Stimulated activated naive CD4-positive, alpha-beta T cell treated with Interleukin-2 at 50 U/mL for 16 hours (primary cell): ENCODE results near the gene HDAC7.

Source experiments
- DNase-seq: peaks from one replicate; lab custom pipeline; 2025; lab: John Stamatoyannopoulos, UW

HDAC7 gene

DNA sequence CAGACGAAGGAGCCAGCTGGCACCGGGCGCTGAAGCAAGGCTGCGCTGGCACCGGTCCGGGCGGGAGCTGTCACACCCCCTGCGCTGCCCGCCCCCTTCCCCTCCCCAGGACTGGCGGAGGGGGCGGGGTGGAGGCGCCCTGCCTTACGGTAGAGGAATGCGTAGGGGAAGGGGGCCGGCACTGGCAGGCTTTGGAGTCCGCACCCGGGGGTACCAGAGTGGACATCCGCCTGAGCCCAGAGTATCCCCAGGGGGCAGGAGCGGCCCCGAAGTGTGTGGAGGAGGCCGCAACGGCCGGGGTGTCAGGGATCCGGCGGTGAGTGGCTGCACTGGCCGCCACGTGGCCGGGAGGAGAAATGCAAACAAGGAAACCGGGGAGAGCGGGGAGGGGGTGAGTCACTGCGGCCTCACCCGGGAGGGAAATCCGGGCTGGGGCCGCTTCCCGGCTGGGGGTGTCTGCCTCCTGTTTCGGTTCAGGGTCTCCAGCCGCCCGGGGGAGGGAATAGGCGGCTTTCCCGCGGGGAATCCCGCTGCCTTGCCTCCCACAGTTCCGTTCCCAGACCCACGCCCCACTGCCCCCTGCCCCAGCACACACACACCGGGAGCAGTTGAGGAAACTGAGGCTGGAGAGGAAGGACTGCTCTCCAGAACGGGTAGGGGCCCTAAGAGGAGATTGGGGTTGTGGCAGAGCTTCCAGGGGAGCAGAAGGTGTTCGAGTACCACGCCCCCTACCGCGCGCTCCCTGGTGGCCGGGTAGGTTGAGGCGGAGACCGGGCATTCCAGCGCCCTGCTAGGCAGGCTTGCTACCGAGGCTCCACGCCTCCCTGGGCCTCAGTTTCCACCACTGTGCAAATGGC is 60.6 kb downstream of the HDAC7 start, which contains the start of gene RAPGEF3:
TSS of gene RAPGEF3 (minus strand) at position 47 of the 857 bp plus-strand sequence. CDS start 324 bp downstream, outside the sequence.
- peak; percentile 59 for DNase-seq

DNA sequence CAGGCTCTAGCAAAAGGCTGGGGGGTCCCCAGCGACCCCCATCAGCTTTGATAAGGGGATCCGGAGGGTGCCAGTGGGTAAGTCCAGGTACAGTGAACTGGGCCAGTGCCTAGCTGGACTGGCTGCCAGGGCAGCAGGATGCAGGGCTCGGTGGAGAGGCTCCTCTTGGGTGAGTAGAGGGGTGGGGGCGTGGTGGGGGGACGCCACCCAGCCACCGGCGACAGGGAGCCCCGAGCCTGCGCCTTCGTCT is 61.2 kb downstream of the HDAC7 start:
- DNase-seq: no peak

DNA sequence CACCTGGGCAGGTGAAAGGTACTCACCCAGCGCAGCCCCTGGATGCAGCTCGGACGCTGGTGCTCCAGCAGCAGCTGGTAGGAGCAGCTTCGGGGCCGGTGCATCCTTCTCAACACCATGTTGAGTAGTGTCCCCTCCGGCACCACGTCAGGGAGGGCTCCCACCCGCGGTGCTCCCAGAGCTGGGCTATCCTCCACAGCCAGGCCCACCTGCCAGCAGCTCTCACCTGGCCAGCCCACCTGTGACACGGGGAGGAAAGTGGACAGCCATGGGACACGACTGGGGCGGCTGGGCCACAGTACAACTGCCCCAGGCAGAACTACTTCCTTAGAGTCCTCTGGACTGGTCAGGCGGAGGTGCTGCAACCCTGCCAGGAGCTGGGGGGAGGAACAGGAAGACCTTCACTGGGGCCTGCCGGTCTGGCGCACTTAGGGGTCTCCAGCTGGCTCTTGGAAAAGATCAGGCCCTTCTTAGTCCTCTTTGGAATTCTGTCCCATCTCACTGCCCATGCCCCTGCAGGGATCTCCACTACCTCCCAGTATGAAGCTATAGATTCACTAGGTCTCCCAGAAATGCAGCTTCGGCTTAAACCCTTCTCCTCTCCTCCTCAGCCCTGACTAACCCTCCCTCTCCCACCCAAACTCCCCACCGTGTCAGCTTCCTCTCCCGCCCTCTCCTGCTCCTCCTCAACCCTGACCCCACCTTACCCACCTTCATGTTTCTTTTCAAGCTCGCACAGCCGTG is 61.7 kb downstream of the HDAC7 start:
- DNase-seq: no peak

DNA sequence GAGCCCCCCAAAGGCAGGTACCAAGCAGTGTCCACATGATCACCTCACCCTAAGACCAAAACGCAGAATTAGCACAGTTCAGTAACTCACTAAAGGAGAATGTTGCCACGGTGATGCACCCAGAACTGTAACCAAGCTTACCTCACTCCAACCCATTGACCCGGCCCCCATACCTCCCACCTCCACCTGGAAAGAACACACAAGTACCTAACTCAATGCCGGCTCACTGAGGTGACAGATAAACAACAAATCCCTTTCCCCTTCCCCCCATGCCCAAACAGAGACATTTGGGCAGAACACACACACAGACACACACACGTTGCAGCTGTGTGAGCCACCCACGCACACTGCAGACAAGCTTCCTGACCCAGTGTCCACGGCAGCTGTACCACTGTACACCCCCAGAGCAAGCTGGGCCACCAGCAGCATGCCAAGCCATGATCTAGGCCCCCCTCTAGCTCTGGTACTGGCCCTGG is 62.3 kb downstream of the HDAC7 start:
- DNase-seq: no peak

DNA sequence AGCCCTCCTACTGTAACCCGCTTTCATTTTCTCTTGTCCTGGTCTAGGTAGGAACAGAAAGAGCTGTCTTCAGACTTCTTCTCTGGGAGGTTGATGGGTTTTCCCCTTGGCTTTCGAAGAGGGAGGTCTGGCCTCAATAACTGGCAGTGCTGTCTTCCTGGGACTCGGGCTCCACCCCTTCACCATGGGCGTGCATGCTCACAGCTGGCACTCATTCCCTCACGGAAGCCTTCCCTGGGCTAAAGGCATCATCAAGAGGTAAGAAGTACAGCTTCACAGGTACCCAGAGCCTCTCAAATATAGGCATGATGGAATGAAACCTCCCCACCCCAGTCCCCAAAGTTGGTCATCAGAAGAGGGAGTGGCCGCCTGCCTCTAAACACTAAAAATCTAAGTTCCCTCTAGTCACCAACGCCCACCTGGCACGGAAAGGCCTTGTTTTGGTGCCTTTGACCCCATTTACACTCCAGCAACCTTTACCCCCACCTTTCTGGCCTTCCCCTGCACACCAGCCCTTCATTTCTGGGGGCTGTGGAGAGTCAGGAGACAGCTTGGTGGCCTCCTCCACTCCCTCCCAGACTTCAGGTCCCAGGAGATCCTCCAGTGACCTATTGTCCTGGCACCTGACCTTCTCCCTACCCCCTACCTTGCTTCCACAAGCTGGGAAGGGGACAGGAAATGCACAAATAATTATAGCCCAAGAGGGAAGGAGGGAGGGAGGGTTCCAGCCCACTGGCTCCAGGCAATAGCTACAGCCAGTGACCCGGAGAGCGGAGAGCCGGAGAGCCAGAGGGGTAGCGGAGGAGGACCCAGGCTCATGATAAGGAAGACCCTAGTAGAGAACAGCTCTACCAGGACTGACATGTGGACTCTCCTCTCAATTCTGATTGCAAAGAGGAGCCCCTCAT is 63.8 kb downstream of the HDAC7 start:
- peak; percentile 59 for DNase-seq

DNA sequence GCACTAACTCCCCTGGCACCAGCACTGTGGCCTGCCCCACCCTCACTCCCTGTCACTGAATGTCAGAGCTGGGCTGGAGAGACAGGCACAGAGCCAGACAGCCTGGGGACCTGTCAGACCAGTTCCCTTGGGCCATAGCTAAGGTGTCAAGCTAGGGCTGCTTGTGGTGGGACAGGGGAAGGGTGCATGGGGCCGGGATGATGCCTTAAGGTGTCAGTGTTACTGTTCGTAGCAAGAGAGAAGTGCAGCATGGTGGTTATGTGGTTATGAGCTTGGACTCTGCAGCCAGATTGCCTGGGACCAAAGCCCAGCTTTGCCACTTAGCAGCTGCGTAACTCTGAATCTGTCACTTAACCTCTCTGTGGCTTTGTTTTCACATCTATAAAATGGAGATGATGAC is 64.8 kb downstream of the HDAC7 start:
- DNase-seq: no peak

DNA sequence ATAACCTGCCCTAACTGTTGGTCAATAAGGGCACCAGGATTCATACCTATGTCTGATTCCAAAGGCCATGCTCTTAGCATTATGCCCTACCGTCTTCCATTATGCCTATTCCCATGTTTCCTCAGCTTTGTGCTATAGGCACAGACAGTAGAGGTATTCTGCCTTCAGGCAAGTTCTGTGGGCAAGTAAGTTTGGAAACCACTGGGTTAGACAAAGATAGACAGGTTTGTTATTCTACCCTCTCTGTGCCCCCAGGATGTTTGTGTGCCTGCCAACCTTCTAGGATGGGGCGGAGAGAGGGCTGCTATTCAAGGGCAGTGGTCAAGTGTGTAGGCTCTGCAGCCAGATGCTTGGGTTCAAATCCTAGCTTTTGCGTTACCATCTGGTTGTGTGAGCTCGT is 65.6 kb downstream of the HDAC7 start:
- no peak for DNase-seq

DNA sequence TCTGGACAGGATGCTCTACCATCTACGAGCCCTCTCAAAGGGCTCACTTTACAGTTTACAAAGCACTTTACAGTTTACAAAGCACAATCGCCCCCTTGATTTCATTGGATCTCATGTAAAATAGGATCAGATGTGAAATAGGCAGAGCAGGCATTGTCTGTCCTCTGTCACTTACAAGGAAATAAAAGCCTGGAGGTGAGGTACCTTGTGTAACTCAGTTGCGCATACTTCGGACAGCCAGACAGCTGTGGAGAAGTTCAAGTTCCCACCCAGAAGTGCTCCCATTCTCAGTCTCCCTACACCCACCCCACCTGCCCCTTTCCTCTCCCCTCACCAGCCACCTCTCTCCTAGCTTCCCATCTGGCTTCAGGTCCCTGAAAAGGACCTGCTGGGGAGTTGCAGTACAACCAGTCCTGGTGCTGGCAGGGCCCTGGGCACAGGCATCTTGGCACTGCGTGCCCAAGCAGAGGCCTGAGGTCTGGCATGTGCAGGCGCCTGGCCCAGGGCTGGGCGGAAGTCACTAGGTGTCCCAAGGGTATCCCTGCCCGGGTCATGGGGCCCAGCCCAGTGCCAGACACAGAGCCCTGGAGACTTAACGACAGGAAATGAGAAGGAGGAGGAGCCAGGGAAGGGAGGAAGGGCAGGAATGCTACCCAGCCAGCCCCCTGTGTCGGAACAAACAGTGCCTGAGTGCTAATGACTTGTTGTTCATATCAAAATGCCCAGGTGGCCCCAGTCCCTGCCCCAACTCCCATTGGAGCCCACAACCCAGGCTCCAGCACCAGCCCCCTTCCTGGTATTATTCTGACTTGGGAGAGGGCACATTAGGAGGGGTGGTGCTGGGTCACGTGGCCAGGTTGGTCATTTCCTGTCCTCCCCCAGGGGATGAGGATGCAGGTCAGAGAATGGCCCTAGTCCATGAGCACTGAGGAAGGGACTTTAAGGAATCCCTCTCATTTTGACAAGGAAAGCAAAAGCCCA is 66.4 kb downstream of the HDAC7 start:
- no peak for DNase-seq

DNA sequence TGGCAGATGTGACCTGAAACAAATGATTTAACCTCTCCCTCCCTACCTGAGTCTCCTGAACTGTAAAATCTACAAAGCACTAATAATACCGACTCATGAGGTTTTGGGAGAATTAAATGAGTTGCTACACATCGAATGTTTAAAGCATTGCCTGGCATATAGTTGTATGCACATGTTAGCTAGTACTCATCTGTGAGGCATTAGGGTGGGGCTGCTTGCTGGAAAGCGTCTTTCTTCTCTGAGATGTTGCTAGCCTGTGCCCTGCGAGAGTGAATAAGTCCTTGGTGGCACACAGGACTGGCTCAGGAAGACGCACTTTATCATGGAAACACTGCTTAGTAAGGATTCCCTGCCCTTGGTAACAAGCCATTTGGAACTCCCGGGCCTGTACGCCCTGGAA is 67.2 kb downstream of the HDAC7 start:
- DNase-seq: no peak

DNA sequence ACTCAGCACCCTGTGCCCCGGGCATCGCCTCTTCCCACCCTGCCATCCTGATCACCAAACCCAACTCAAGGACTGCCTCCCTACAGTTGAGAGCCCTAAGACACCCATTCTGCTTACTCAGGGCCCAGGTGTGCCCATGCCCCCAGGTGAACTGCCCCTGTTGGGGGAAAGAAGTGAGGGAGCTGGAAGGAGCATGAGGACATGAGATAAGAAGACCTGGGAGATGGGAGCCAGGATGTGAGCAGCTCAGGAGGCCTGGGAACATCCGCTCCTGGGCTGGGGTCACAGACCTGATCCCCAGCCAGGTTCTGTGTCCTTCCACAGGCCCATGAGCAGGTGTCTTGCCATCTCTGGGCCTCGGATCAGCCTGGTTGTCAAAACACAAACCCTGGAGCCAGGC is 67.6 kb downstream of the HDAC7 start:
- no peak for DNase-seq

DNA sequence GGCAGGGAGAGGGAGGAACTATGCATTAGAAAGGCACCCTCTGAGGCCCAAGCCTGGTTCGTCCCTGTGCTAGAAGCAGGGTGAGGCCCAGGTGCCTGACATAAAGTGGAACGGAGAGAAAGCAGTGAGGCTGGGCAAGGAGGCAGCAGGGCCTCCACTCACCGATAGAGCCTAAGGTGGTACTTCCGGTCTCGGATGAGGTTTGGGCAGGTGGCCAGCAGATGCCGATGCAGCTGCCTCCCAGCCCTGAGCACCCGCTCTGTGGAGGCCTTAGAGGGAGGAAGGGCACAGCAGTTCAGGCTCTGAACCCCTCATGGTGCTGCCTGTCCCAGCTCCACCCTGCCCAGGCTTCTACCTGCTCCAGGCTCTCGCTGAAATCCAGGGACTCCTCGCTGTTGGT is 68.1 kb downstream of the HDAC7 start:
- DNase-seq: no peak

DNA sequence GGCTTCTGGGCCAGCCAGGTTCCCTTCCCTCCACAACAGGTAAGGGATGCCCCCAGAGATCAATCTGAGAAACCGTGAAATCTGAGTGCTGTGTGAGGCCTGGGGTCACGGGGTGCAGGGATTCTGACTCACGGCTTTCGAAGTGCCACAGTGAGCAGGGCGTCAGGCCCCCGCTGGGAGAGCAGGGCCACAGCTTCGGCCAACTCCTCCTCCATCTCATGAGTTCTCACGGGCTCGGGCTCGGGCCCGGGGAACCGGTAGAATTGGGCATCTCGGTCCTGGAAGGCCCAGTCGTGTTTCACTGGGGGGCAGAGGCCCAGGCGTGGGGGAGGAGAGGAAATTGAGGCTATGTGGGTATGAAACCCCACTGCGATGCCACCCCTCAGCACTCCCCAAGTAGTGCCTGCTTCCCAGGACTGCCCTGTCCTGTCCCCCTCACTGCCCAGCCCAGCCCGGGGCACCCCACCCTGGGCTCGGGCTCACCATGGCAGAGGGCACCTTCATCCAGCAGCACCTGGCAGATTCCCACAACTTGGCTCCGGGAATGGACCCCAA is 68.7 kb downstream of the HDAC7 start:
- no peak for DNase-seq

DNA sequence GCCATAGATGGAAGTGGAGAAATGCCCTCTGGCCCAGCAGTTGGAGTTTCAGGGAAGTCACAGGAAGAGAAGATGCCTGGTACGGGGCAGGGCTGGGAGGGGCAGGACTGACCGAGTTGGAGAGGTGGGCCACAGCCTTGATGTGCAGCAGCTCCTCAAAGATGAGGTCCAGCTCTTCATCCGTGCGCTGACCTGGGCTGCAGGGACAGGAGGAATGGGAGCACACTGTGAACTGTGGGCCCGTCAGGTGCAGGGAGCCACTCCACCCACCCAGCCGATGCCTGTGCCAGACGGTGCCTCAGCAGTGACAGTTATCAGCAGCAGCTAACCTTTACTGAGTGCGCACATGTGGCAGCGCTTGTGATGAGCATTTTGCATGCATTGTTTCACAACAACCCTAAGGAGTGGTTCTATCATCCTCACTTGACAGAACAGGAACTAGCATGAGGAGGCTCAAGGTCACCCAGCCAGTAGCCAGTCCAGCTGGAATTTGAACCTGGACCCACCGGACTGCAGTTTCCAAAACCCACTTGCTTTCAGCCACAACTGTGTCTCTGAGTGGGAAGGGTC is 69.4 kb downstream of the HDAC7 start:
- DNase-seq: no peak

DNA sequence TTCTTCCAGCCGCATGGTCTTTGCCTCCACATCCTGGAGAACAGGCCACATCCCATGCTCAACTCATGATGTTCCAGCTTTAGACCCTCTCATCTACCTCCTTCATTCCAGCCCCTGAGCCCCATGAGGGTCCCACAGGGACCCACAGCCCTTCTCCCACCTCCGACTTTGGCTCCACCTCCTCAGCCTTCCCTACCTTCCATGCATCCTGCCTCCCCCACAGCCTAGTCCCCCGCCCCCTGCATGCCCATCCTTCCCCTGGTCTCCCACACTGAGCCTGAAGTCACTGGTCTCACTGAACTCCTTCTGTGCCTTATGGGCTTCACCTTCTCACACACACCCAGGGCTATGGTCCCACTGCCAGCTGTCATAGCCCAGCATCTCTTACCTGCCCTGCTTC is 70.8 kb downstream of the HDAC7 start:
- DNase-seq: no peak

DNA sequence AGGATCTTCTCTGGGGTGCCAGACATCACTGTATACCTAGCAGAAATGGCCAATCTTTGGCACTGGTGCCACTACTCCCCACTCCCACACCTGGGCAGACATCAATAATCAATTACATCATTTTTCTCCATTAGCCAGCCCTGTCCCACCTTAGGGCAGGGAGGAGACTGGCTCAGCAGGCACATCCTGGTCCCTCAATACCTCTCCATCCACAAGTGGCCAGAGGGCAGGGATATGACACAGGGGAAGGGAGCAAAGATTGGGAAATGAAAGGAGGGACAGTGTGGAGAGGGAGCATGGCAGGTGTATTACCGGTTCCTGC is 71.2 kb downstream of the HDAC7 start:
- DNase-seq: no peak

DNA sequence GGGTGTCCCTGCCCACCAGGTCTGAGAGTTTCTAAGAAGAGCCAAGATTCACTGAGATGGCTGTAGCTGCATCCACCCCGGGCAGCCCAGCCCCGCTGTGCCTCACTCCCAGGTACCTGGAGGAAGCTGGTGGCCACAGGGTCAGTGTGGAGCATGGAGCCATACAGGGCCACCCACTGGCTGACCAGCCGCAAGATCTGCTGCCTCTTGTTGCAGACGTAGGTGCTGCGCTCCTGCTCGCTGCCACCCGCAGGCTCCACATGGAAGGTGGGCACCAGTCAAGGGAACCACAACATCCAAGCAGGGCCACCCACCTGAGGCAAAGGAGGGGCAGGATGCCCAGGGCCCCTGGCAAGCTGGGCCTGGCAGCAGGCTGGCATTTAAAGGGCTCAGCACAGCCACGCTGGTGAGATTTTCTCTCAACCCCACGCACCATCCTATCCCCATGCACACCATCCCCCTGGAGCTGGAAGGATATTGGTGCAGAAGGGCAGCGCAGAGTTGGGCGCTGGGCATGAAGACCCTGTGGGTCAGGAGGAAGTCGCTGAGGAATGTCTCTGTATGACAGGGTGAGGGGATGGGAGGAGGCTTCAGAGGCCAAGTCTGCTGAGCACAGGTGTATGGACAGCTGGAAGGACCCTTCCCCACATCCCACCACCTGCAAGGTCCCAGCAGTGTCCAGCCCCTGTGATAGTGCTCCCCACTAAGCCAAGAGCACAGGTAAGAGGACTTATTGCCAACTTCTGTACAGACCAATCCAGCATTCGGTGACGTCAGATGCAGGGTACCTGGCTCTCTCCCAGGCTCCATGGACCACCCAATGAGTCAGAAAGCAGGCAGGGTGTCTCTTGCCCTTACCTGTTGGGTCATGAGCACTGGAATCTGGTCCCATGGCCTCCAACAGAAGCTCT is 71.9 kb downstream of the HDAC7 start:
- no peak for DNase-seq

DNA sequence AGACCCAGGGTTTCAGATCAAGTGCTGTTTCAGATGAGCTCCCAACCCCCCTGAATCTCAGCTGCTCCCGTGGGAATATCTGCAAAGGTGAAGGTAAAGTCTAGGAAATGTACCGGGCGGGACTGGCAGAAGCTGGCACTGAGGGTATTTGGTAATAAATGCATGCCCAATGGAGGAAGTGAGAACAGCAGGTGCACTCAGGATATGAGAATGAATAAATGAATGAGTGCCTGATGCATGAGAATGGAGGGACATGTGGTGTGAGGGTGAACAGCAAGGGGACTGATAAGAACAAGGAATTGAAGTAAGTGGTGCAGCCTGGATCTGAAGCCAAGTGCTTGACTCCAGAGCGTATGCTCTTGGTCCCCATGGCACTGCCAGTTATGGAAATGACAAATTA is 72.6 kb downstream of the HDAC7 start:
- DNase-seq: no peak

DNA sequence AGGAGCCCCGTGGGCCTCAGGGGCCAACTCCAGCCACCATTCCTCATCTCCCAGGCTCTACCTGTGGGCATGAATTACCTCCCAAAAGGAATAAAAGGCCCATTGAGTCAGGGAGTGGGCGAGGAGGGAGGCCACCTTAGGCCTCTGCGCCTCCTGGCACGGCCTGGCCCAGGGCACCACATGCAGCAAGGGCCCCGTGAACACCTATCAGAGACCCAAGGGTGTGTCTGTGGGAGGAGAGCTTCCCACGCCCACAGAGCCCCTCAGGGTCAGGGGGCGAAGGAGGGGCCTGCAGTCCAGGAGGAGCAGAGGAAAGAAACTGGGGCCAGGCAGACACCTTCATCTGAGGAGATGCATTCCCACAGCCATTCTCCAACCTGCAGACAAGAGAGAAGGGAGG is 73.2 kb downstream of the HDAC7 start:
- DNase-seq: no peak

DNA sequence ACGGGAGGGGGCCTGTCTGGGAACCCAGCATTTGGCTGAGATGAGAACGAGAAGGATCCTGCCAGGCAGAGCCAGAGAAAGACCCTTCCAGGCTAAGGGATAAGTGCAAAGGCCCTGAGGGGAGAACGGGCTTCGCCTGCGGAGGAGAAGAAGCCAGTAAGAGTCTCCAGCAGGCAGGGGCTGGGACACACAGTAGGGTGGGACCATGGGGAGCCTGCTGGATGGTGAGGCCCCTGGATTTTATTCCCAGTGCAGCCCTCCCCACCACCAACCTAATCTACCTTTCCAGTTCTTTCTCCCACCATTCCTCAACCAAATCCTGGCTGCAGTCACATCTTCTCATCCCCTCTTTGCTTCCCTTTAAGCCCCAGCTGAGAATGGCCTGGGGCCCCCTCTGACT is 73.6 kb downstream of the HDAC7 start:
- DNase-seq: no peak
